GM12892 (cell line): Measurements from ENCODE around the gene AKAP17A.

Source experiments
- POLR2A ChIP-seq: IDR thresholded peaks from 2 replicates; pipeline ENCODE4 v1.6.1; 2011; ENCODE audit warnings: low read depth, low read length, control low read depth
- POLR2AphosphoS5 ChIP-seq: IDR thresholded peaks from 2 replicates; pipeline ENCODE4 v1.6.1; 2011; ENCODE audit warnings: low read depth, low read length, control low read depth

- TF ChIP-seq POLR2A (no peak; the same call in 1 of the 2 replicates), POLR2AphosphoS5 (no peak)
These were observed 562 bp downstream of the AKAP17A start for GRCh38 chrX:1591863-1592469.
